HG03025 (cell line): ENCODE data around the gene C6orf132.

ENCODE experiments used
- ATAC-seq: cut with Tn5 transposase; IDR thresholded peaks from one replicate; pipeline ENCODE4 v1.9.1; 2021; ENCODE audit warnings: mild to moderate bottlenecking, moderate library complexity; ENCODE audit not compliant: unreplicated experiment, low FRiP score

C6orf132 gene

GRCh38 chr6:42138190-42138589, 4.2 kb downstream of the C6orf132 start:
- ATAC-seq: no peak

GRCh38 chr6:42137194-42137753, 5.1 kb downstream of the C6orf132 start:
- ATAC-seq: no peak

DNA sequence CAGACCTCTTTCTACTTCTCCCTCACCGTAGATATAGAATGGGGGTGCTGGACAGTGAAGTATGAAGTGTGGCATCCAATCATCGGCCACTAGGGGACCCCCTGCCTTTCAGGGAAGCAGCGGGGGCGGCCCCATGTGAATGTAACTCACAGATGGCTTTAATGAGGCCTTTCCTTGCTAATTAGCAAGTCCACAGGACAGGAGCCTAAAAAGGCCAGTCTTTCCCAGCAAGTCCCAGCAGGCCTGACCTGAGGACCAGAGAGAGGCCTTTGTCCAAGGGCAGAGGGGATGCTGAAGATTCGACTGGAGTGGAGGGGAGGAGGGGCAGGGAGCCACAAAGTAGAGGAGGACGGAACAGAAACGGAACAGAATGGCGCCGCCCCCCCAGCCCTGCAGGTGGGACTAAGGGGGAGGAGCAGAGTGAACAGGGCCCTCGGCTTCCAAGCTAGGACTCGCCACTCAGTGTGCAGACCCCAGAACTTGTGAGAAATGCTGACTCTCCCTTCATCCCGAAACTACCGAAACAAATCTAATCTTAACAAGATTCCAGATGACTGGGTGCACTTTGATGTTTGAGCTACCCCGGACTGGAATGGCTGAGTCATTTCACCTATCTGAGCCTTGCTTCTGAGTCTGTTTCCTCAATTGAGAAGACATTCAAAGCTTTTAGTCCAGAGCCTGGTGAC, 5.8 kb downstream of the C6orf132 start:
- no peak for ATAC-seq

- ATAC-seq: no peak
These were observed 6.7 kb downstream of the C6orf132 start for GRCh38 chr6:42135722-42136121.

GRCh38 chr6:42135161-42135560, 7.3 kb downstream of the C6orf132 start:
- ATAC-seq: no peak

DNA sequence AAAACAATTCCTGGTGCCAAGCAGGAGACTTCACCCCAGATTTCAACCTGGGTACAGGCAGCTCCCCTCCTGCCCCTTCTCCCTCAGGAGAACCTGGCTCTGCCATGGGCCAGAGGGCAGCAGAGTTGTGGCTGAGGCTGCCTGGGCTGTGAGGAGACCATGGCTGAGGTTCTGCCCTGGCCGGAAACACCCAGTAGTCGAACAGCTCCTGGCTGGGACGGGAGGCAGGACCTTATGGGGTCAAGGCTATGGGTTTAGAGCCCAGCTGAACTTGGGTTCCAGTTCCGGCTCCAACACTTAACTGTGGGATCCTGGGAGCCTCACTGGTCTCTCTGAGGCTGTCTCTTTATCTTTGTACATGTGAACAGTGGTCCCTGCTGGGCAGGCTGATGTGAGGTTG, 8.5 kb downstream of the C6orf132 start:
- no peak for ATAC-seq

DNA sequence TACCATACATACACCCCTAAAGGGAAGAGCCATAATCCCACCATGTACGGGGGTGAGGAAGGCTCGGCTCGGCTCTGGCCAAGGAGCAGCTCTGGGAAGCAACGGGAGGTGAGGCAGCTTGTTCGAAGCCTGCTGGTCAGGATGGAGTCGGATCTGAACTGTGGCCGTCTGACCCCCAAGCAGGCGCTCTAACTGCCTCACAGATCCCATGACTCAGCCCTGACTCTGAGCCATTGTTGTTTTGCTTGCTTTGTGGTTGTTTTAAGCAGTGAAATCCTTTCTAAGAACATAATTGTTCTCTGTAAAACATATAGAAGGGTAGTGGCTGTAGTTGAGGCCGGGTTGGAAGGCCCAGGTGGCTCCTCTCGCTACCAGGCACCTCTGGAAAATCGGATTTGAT, 10.9 kb downstream of the C6orf132 start:
- ATAC-seq: no peak

DNA sequence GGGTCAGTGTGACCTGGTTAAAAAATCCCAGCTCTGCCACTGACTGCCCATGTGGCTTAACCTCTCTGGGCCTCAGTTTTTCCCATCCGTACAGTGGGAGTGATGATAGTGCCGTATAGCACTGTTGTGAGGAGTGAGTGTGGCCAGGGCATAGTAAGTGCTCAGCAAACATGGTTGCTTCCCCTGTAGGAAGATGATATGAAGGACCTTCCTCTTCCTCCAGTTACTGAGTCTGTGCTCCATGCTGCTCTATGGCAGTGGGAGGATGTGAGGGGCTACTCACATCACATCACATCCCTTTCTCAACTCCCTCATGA, 13.1 kb downstream of the C6orf132 start:
- no peak for ATAC-seq

- no peak for ATAC-seq
These were observed 13.7 kb downstream of the C6orf132 start for GRCh38 chr6:42128460-42129359.

GRCh38 chr6:42125663-42126062, 16.8 kb downstream of the C6orf132 start:
- no peak for ATAC-seq

GRCh38 chr6:42125231-42125630, 17.2 kb downstream of the C6orf132 start:
- ATAC-seq: no peak

GRCh38 chr6:42124223-42124836, 18.1 kb downstream of the C6orf132 start:
- ATAC-seq: no peak

DNA sequence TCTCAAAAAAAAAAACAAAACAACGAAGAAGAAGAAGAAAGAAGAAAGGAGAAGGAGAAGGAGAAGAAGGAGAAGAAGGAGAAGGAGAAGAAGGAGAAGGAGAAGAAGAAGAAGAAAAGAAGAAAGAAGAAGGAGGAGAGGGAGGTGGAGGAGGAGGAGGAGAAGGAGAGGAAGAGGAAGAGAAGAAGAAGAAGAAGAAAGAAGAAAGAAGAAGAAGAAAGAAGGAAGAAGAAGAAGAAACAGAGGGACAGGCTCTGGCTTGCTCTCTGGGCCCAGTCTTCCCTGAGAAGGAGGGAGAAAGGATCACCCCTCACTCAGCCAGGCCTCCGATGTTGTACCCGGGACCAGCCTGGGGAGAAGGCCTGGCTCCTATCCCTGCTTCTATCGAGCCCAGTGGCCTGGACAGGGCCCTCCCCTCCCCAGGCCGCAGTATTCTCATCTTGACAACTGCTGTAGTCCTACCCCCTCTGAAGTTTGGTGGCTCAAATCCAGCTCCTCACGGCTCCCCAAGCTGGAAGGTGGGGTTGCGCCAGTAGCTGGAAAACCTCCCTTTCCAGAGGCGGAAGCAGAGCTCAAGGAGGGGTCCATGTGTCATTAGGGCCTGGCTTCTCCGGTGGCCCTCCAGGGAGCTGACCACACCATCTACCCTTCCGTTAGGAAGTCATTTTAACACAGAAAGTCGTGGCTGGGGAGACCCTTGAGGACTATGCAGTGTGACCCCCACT, 18.9 kb downstream of the C6orf132 start:
- ATAC-seq: no peak

DNA sequence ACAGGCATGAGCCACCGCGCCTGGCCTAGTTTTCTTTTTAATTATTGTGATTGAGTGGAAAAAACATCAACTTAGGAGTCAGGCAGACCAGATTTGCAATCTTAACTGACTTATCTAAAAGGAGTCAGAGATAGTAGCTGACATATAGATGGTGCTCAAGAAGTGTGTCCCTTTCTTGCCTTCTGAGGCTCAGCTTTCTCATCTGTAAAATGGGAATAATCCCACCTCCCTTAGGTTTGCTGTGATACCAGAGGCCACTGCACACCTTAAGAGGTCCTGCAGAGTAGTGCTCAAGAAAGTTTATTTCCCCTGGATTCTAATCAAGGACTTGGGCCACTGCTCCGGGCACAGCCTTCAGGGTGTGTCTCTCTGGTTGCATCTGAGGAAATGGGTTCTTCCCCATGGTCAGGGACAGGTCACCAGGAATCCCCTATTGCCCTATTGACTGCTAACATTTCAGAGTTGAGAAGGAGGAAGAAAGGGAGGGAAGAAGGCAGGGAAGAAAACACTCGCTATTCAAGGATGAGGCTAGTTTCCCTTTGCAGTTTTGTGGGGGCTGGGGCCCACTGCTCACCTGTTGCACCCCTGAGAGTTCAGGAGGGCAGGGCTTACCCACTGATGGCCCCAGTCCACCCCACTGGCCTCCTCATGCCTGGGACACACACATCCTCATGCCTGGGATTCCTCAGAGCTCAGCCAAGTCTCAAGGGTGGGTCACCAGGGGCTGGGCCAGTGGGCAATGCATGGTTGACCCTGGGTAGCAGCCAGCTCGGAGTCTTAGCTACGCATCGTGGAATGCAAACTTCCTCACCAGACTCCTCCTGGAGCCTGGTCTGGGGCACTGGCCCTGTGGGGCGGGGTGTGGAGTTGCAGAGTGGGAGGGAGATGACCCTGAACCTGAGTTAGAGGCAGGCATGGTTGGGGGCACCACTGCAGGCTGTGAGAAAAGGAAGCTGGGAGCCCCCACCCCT, 21.2 kb downstream of the C6orf132 start:
- no peak for ATAC-seq

DNA sequence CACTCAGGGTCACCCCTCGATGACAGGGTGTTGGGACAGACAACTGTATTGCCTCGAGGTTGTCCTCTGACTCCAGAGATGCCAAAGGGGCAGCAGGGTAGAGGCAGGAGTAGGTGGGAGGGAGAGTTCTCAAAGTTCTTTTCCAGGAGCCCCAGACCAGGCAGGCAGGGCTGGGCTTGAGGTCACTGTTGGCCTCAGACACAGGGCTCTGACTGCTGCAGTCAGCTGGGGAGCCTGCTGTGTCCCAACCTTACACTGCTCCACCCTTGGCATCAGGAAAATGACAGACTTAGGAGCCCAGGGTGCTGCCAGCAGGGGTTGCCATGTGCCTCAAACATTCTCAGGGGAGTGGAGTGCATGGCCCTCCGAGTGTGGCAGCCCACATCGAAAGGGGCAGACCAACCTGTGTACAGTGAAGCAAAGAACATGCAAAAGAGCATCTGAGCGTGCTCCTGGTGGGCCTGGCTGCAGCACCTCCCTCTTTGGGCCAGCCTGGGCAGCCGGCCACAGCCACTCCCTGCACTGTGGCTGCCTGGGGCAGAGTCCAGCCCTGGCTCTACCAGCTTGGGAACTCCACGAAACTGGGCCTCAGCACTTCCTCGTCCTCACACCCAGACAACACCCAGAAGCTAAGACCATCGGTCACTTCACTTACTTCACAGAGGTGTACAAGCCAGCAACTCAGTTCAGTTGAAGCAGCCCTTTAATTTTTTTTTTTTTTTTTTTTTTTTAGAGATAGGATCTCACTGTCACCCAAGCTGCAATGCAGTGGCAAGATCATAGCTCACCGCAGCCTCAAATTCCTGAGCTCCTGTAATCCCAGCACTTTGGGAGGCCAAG, 24.0 kb downstream of the C6orf132 start:
- no peak for ATAC-seq

GRCh38 chr6:42117843-42118161, 24.6 kb downstream of the C6orf132 start:
- ATAC-seq: no peak

GRCh38 chr6:42113936-42114636, 28.3 kb downstream of the C6orf132 start:
- ATAC-seq: no peak

DNA sequence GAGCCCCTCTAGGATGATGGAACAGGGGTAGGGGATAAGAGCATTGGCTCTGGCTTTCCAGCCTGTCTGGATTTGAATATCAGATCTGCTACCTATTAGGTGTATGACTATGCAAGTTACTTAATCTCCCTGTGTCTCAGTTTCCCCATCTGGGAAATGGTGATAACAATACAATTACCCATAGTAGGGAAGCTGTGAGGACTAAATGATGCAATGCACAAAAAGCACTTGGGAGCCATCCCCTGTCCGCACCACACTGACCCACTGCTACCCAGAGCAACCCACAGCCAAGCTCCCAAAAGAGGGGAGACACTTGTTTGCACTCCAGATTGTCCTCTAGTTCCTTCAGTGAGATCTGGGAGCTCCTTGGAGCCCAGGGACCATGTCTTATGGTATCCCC, 30.1 kb downstream of the C6orf132 start:
- no peak for ATAC-seq
